ENCODE measurements around the gene MRPL11.

The MRPL11 gene

GRCh38 chr11:66438504-66439466 lies at the start of gene MRPL11:
Gene MRPL11, minus strand, starts transcription at chr11:66438848. Its CDS starts 94 bp downstream, at chr11:66438754.
- peak; percentile 97 for FAIRE-seq

DNA sequence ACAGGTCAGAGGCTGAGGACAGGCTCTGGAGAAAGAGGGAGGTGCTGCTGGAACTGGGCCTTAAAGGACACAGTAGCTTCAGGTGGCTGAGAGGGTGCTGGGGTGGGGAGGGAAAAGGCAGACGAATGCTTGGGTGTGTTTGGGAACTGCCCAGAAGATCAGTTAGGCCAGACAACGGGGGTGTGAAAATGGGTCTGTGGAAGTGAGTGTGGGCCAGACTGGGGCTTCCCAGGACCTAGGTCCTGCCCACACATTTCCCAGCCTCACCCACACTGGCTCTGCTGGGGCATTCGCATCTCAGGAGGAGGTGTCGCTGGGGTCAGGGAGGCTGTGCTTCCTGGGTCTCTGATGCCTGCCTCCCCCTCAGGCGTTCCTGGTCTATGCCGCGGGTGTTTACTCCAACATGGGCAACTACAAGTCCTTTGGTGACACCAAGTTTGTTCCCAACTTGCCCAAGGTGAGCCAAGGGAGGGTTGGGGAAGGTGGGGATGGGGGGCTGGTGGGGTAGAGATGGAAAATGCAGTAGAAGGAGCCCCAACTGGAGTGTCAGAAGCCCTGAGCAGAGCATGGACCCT lies 46.2 kb upstream of the MRPL11 start:
- FAIRE-seq = no peak

DNA sequence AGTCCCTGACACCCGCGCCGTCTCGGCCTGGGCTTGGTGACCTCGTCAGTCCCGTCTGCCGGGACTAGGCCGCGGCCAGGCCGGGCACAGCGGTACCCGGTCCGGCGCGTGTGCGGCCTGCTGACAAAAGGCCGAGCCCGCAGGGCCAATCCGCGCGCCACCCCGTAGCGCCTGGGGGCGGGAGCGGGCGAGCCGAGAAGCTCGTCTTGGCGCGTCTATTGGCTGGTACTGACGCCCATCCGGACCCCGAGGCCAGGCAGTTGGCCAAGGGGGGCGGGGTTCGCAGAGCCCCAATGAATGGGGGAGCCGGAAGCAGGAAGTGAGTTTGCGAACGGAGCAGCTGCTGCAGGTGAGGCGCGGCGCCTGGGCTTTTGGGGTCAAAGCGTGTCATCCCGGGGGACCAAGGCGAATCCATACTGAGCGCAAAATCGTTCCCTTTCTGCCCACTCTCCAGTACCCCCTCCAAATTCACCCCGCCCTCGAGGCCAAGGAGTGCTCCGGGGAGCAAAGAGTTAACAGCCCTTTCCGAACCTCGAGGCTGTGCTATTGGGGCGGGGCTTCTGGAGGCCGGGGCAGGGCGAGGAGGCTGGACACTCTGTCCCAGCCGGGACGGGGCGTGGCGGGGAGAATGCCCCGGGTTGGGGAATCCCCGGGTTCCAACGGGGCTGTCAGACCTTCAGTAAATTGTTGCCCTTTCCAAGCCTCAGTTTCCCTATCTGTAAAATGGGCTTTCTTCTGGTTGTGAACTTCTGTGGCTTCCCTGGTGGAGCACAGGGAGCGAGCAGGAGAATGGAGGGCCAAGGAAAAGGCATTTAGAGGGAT lies 41.7 kb upstream of the MRPL11 start, which contains the start of gene DPP3:
Gene DPP3, plus strand, starts transcription at position 318 of the 822 bp plus-strand sequence. CDS start 1,767 bp downstream, outside the sequence.
- peak; percentile 90 for FAIRE-seq

DNA sequence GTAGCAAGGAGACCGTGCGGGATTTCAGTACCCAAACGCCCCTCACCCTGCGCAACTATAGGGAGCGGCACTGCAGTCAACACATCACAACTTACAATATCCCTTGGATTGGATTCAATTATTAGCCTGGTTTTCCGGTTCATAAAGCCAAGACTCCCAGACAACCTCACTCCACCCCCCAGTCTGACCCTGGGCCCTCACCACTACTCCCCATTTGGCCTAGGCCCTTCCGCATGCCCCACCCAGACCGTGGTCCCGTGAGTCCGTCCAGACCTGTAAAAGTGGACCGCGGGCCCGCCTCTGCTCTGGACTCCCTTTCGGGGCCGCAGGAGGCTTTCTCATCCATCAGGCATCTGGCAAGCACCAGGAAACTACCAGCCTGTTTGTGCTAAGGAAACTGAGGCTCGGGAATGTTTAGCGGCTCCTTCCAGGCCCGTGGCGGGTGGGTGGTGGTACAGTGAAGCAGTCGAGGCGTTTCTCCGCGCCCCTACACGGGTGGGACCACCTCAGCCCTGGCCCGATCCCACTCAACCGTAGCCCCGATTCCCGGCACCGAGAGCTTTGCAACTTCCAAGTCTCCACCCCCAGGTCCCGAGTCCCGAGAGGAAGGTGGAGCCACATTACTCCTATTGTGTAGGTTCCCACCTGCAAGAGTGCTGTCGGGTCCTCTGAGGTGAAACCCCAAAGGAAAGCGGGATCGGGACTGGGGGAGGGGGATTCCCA lies 40.9 kb upstream of the MRPL11 start:
- no peak for FAIRE-seq

DNA sequence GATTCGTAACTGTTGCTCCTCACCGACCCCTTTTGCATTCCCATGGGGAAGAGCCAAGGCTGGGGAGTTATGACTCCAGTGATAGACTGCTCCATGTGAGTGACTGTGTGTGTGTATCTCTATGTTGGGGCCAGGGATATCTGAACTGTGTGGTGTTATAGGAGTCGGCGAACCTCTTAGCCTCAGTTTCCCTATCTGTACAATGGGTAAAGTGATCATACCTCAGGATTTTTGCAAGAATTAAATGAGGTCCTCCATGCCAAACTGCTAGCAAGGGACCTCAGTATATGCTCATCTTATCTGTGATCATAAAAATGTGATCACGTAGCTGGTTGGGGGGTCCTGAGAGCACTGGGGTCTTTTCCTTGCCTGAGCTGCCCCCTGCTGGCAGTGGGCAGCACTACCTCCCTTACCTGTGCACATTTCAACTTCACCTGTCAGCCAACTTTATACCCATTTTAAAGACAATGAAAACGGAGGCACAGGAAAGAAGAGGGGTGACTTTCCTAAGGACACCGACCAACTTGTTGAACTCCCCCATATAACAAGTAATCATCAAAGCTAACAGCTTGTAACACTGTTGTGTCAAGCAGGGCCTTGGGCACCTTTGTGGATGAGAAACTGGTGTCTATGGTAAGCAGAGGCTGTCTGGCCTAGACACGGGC lies 40.2 kb upstream of the MRPL11 start:
- no peak for FAIRE-seq

- FAIRE-seq = no peak
Measured at GRCh38 chr11:66477263-66478201, 38.9 kb upstream of the MRPL11 start.

GRCh38 chr11:66476841-66477251 lies 38.2 kb upstream of the MRPL11 start:
- FAIRE-seq = no peak

- FAIRE-seq = no peak
Measured at GRCh38 chr11:66476173-66476840, 37.7 kb upstream of the MRPL11 start.

GRCh38 chr11:66475349-66476172 lies 36.9 kb upstream of the MRPL11 start:
- FAIRE-seq = no peak

- FAIRE-seq = no peak
Measured at GRCh38 chr11:66473608-66474515, 35.2 kb upstream of the MRPL11 start.

DNA sequence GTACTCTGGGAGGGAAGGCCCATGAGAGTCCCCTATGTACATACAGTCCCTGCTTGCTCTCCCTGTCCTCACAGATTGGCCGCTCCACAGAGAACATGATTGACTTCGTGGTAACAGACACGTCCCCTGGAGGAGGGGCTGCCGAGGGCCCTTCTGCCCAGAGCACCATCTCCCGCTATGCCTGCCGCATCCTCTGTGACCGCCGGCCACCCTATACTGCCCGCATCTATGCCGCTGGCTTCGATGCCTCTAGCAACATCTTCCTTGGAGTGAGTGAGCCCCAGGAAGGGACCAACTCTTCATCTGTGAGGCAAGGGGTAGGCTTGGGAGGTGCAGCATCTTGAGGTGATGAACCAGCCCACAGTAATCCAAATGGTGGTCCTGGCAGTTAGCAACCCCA lies 34.5 kb upstream of the MRPL11 start:
- FAIRE-seq = no peak

DNA sequence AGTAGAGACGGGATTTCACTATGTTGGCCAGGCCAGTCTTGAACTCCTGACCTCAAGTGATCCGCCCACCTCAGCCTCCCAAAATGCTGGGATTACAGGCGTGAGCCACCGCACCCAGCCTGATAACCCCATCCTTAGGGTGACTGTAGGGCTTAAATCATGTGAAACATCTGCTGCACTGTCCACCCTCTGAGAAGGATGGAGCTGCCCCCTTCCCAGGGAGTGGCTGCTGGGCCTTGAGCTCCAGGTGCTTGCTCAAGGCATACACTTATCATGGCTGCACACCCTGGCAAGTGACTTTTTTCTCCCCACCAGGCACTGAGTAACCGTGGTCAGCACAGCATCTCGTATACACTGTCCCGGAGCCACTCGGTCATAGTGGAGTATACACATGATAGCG lies 33.4 kb upstream of the MRPL11 start:
- no peak for FAIRE-seq

DNA sequence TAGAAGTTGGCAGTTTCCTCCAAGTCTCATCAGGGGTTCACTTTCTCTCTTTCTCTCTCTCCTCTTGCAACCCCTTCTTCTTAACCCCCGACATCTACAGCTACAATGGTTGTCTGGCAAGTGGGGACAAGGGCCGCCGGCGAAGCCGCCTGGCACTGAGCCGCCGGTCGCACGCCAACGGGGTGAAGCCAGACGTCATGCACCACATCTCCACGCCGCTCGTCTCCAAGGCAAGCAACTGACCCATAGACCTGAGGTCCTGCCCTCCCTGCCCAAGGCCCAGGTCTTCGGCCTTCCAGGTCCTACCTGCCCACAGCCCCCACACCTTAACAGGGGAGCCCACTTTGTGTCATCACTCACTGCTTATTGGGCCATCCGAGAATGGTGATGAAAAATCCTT lies 32.5 kb upstream of the MRPL11 start:
- FAIRE-seq = no peak

GRCh38 chr11:66470015-66470414 lies 31.4 kb upstream of the MRPL11 start:
- no peak for FAIRE-seq

DNA sequence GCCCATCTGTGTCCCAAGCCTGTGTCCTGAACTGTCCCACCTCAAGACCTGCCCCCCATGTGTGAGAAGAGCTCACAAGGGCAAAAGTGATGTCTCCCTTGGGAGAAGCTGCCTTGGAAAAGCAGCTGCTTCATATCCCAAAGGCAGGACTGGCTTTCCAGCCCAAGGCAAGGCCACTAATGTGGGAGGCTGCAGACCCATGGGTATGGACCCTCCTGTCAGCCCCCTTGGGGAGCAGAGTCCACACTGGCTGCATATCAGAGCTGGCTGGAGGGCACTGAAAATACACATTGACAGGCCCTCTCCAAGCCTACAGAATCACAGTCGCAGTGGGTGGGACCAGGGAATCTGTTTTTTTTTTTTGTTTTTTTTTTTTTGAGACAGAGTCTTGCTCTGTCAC lies 30.8 kb upstream of the MRPL11 start:
- no peak for FAIRE-seq

- no peak for FAIRE-seq
Measured at GRCh38 chr11:66468691-66469090, 30.0 kb upstream of the MRPL11 start.

- no peak for FAIRE-seq
Measured at GRCh38 chr11:66467756-66468155, 29.1 kb upstream of the MRPL11 start.

DNA sequence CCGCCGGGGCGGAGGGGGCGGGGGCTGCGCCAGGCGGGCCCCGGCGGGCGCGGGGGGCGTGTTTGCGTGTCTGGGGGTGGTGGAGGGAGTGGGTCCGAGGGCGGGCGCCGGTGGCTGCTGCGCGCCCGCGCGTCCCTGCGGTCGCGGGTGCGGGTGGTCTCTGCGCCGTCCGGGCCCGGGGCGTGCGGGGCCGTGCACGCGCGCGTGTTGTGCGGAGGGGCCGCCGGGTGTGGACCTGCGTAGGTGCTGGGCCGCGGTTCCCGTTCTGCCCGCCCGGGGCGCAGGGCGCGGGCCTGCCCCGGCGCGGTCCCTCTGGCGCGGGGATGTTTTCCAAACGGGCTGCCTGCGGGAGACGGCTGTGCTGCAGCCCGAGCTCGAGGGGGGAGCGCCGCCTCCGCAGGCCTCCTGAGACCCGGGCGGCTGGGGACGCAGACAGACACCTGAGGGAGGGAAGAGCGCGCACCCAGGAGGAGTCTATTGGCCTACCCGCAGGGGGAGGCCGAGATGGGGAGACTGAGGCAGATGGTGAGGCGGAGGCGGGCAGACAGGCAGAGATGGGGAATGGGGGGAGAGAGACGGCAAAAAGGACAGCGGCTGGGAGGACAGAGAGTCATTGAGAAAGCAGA lies 28.5 kb upstream of the MRPL11 start:
- no peak for FAIRE-seq

Data from G401.6 (cell line).